ENCODE measurements around the gene CCT7. TPM values are rescaled to one million over a fixed set of nuclear protein-coding genes. Genes with fewer than 3 reads are reported as not detected.
A peak's percentile ranks its signal among the peaks of the same experiment; 100 is the strongest.

CCT7 gene
- total RNA-seq, 1 donor from 2014 or later: 256 TPM

DNA sequence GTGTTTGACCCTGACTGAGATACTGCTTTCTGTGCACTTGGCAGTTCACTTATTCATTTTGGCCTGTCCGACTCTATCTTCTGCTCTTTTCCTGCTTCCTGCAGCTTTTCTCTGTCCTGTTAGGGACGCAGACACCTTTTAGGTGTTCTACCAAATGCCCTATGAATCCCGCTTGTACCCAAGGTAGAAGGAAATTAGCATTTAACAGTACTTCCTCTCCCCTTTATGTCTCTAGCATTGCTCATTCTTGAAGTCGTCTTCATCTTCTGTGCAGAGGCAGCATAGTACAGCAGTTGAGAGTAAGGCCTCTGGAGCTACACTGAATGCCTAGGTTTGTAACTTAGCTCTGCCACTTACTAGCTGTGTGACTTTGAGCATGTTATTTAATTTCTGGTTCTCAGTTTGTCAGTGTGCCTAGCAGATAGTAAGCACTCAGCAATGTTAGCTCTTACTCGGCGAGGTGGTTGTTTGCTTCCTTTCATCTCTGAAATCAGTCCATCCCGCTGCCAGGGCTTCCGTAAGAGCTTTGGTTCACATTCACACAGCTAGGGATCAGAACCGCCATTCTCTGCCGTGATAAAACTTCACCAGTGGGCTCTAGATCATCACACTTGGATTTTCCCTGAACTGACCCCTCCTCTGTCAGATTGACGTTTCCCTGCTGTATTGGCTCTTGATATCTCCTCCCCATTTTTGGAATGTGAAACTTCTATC lies 1.4 kb downstream of the CCT7 start:
- Mint-ChIP-seq H3K27ac (peak overlapping the region; percentile 98), H3K4me3 (ENCODE audit: low read depth) (peak overlapping the region; percentile 94), H3K27me3 (no peaks in the 10 kb centered on the region), H3K4me1 (ENCODE audit: low read depth) (peaks cover 12% of the 10 kb centered on the region), H3K36me3 (ENCODE audit: insufficient read depth) (peaks cover 2% of the 10 kb centered on the region), H3K9me3 (ENCODE audit: low read depth) (no peaks in the 10 kb centered on the region)
- DNase-seq (ENCODE audit: low spot score, unreplicated experiment): no peak
- TF ChIP-seq, protein P1, sequence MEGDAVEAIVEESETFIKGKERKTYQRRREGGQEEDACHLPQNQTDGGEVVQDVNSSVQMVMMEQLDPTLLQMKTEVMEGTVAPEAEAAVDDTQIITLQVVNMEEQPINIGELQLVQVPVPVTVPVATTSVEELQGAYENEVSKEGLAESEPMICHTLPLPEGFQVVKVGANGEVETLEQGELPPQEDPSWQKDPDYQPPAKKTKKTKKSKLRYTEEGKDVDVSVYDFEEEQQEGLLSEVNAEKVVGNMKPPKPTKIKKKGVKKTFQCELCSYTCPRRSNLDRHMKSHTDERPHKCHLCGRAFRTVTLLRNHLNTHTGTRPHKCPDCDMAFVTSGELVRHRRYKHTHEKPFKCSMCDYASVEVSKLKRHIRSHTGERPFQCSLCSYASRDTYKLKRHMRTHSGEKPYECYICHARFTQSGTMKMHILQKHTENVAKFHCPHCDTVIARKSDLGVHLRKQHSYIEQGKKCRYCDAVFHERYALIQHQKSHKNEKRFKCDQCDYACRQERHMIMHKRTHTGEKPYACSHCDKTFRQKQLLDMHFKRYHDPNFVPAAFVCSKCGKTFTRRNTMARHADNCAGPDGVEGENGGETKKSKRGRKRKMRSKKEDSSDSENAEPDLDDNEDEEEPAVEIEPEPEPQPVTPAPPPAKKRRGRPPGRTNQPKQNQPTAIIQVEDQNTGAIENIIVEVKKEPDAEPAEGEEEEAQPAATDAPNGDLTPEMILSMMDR (IDR thresholded peaks at IDR 0.05; ENCODE audit: unreplicated experiment): no peak

DNA sequence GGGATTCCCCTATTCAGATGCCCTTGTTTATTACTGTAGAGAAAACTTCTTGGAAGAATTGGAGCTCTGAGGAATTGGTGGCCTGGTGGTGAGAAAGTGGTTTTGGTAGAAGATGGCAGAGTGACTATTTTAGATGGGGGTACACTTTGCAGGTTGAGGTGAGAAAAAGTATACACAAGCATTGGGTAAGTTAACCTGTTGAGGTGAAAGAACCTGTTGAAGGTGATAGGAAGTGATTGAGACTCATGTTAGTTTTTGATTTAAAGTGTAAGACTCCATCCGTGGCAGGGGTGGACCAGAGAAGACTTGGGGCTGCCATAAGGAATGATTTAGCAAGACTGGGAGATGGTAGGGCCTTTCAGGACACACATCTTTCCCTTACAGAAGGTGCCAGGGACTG lies 3.1 kb downstream of the CCT7 start:
- no peak overlapping the region for H3K4me3 Mint-ChIP-seq (ENCODE audit: low read depth)
- TF ChIP-seq, protein P1 (IDR thresholded peaks at IDR 0.05; ENCODE audit: unreplicated experiment): no peak

DNA sequence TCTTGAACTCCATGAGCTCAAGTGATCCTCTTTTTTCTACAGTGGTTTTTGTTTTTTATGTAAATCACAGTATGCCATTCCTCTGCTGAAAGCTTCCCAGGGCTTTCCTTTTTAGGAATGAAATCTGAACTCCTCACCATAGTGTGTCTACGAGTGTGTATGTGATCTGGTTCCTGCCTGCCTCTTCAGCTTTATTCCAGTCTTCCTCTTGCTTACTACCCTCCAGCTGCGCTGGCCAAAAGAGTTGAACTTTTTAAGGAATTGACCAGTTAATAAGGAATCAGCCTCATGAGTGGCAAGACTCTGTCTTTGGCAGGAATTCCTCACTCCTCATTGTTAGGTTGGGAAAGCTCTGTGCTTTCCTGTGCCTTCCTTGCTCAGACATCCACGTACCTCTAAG lies 4.0 kb downstream of the CCT7 start:
- Mint-ChIP-seq H3K27ac (no peak overlapping the region), H3K9me3 (ENCODE audit: low read depth) (no peaks in the 10 kb centered on the region), H3K27me3 (no peaks in the 10 kb centered on the region), H3K4me1 (ENCODE audit: low read depth) (peaks cover 8% of the 10 kb centered on the region), H3K4me3 (ENCODE audit: low read depth) (no peak overlapping the region), H3K36me3 (ENCODE audit: insufficient read depth) (peaks cover 3% of the 10 kb centered on the region)
- DNase-seq (ENCODE audit: low spot score, unreplicated experiment): no peak
- TF ChIP-seq, protein P1 (IDR thresholded peaks at IDR 0.05; ENCODE audit: unreplicated experiment): no peak

More for the DNA sequence above, 3.1 kb downstream of the CCT7 start:
- H3K4me1 Mint-ChIP-seq (ENCODE audit: low read depth): peaks cover 12% of the 10 kb centered on the region
- no peak for DNase-seq (ENCODE audit: low spot score, unreplicated experiment)
- H3K27me3 Mint-ChIP-seq: no peaks in the 10 kb centered on the region
- peaks cover 3% of the 10 kb centered on the region for H3K36me3 Mint-ChIP-seq (ENCODE audit: insufficient read depth)
- no peak overlapping the region for H3K27ac Mint-ChIP-seq
- no peaks in the 10 kb centered on the region for H3K9me3 Mint-ChIP-seq (ENCODE audit: low read depth)

DNA sequence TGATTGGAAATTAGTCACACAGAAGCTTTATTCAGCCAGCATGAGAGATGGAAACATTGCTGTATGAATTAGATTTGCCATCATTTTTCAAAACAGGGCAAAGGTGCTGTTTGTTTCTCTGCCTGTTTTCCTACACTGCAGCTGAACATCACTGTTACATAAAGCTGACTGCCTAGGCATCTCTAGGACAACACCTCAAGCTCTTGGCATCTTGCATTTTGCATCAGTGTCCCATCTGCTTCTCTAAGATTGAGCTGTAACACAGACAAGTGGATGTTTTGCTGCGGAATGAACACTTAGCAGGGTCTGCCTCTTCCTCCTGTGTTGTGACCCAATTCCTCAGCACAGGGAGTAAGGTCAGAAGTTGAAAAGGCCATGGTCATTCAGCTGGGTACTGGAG lies 4.9 kb downstream of the CCT7 start:
- TF ChIP-seq, protein P1 (IDR thresholded peaks at IDR 0.05; ENCODE audit: unreplicated experiment): no peak
- Mint-ChIP-seq H3K36me3 (ENCODE audit: insufficient read depth) (peaks cover 3% of the 10 kb centered on the region), H3K27ac (no peak overlapping the region)

DNA sequence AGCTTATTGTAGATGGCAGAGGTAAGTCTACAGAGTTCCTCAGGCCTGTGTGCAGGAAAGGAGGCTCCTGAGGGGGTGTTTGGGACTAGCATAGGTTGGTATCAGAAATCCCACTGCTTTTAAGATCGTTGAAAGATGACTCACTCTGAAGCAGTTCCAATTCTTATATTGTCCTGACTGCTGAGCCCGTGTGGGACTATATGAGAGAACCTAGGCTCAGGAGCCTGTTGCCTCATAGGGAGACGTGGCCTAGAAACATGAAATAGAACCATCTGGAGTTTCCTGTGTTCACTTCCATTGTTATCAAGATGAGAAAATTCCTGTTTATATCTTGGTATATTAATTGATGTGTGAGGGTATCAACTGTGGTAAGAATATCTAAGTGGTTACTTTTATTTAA lies 5.7 kb downstream of the CCT7 start:
- DNase-seq (ENCODE audit: low spot score, unreplicated experiment): no peak
- Mint-ChIP-seq H3K4me3 (ENCODE audit: low read depth) (no peak overlapping the region), H3K4me1 (ENCODE audit: low read depth) (peaks cover 8% of the 10 kb centered on the region), H3K36me3 (ENCODE audit: insufficient read depth) (peaks cover 5% of the 10 kb centered on the region), H3K9me3 (ENCODE audit: low read depth) (no peaks in the 10 kb centered on the region), H3K27ac (no peak overlapping the region), H3K27me3 (no peaks in the 10 kb centered on the region)
- TF ChIP-seq, protein P1 (IDR thresholded peaks at IDR 0.05; ENCODE audit: unreplicated experiment): no peak

More for the DNA sequence above, 4.9 kb downstream of the CCT7 start:
- H3K4me1 Mint-ChIP-seq (ENCODE audit: low read depth): peaks cover 8% of the 10 kb centered on the region
- no peak for DNase-seq (ENCODE audit: low spot score, unreplicated experiment)
- H3K27me3 Mint-ChIP-seq: no peaks in the 10 kb centered on the region
- no peaks in the 10 kb centered on the region for H3K9me3 Mint-ChIP-seq (ENCODE audit: low read depth)
- H3K4me3 Mint-ChIP-seq (ENCODE audit: low read depth): no peak overlapping the region
